ENCODE results near the gene RPL10. TPM values are rescaled to one million over a fixed set of nuclear protein-coding genes. Genes with fewer than 3 reads are reported as not detected.
A peak's percentile ranks its signal among the peaks of the same experiment; 100 is the strongest.

Gene RPL10
- total RNA-seq, 2 donors from 2014 or later, result 2,142 to 2,551 TPM

GRCh38 chrX:154401045-154401799 lies 3.0 kb downstream of the RPL10 start:
- H3K4me3 Mint-ChIP-seq, result peak overlapping the region; percentile 91
- H3K4me1 Mint-ChIP-seq, result peaks cover 5% of the 10 kb centered on the region
- no peaks in the 10 kb centered on the region for H3K4me1 ChIP-seq (ENCODE audit: control insufficient read depth, insufficient read depth, low read length)
- H3K4me3 ChIP-seq (ENCODE audit: low read length), result no peak overlapping the region
- no peaks in the 10 kb centered on the region for H3K27me3 Mint-ChIP-seq (ENCODE audit: insufficient read depth)
- H3K36me3 Mint-ChIP-seq (ENCODE audit: low read depth), result peaks cover 24% of the 10 kb centered on the region
- WGBS, 2 experiments (ENCODE audit: insufficient coverage in 1 of 2, insufficient read length in 1 of 2), result 76% methylated on average over 6 of the region's 6 CpGs; no CpG with 5 or more reads in 1 of the 2 experiments
- H3K9ac ChIP-seq (ENCODE audit: extremely low read depth, low read length, poor library complexity, severe bottlenecking), result no peak overlapping the region
- H3K27me3 ChIP-seq (ENCODE audit: control insufficient read depth, insufficient read depth, low read length, poor library complexity, severe bottlenecking), result no peaks in the 10 kb centered on the region
- peak; percentile 81 for DNase-seq
- H3K36me3 ChIP-seq (ENCODE audit: control insufficient read depth, insufficient read depth, low read length), result peaks cover 22% of the 10 kb centered on the region
- H3K27ac ChIP-seq (ENCODE audit: low read depth, low read length), result no peak overlapping the region
- H3K9me3 ChIP-seq (ENCODE audit: control insufficient read depth, low read length), result no peaks in the 10 kb centered on the region
- H3K9me3 Mint-ChIP-seq, result peaks cover 76% of the 10 kb centered on the region
- peak overlapping the region; percentile 84 for H3K27ac Mint-ChIP-seq
- no peak for TF ChIP-seq CTCF (conservative IDR thresholded peaks at IDR 0.05)

GRCh38 chrX:154401918-154402621 lies 3.9 kb downstream of the RPL10 start:
- no peak overlapping the region for H3K9ac ChIP-seq (ENCODE audit: extremely low read depth, low read length, poor library complexity, severe bottlenecking)
- H3K4me3 Mint-ChIP-seq, result no peak overlapping the region
- H3K27me3 ChIP-seq (ENCODE audit: control insufficient read depth, insufficient read depth, low read length, poor library complexity, severe bottlenecking), result no peaks in the 10 kb centered on the region
- peaks cover 5% of the 10 kb centered on the region for H3K4me1 Mint-ChIP-seq
- peaks cover 22% of the 10 kb centered on the region for H3K36me3 ChIP-seq (ENCODE audit: control insufficient read depth, insufficient read depth, low read length)
- H3K27ac ChIP-seq (ENCODE audit: low read depth, low read length), result no peak overlapping the region
- peak overlapping the region; percentile 56 for H3K27ac Mint-ChIP-seq
- no peaks in the 10 kb centered on the region for H3K9me3 ChIP-seq (ENCODE audit: control insufficient read depth, low read length)
- no peaks in the 10 kb centered on the region for H3K27me3 Mint-ChIP-seq (ENCODE audit: insufficient read depth)
- no peaks in the 10 kb centered on the region for H3K4me1 ChIP-seq (ENCODE audit: control insufficient read depth, insufficient read depth, low read length)
- H3K9me3 Mint-ChIP-seq, result peaks cover 76% of the 10 kb centered on the region
- H3K36me3 Mint-ChIP-seq (ENCODE audit: low read depth), result peaks cover 24% of the 10 kb centered on the region
- peak; percentile 61 for DNase-seq
- TF ChIP-seq CTCF (conservative IDR thresholded peaks at IDR 0.05), result no peak
- 78 to 79% methylated on average over 3 to 6 of the region's 6 CpGs for WGBS, 2 experiments (ENCODE audit: insufficient coverage in 1 of 2, insufficient read length in 1 of 2)
- H3K4me3 ChIP-seq (ENCODE audit: low read length), result no peak overlapping the region

- Histone ChIP-seq H3K4me1 (ENCODE audit: control insufficient read depth, insufficient read depth, low read length) (no peaks in the 10 kb centered on the region), H3K27me3 (ENCODE audit: control insufficient read depth, insufficient read depth, low read length, poor library complexity, severe bottlenecking) (no peaks in the 10 kb centered on the region), H3K4me3 (ENCODE audit: low read length) (no peak overlapping the region), H3K36me3 (ENCODE audit: control insufficient read depth, insufficient read depth, low read length) (peaks cover 22% of the 10 kb centered on the region), H3K9me3 (ENCODE audit: control insufficient read depth, low read length) (no peaks in the 10 kb centered on the region), H3K27ac (ENCODE audit: low read depth, low read length) (no peak overlapping the region), H3K9ac (ENCODE audit: extremely low read depth, low read length, poor library complexity, severe bottlenecking) (no peak overlapping the region)
- Mint-ChIP-seq H3K9me3 (peaks cover 74% of the 10 kb centered on the region), H3K4me1 (peaks cover 5% of the 10 kb centered on the region), H3K27me3 (ENCODE audit: insufficient read depth) (no peaks in the 10 kb centered on the region), H3K36me3 (ENCODE audit: low read depth) (peaks cover 24% of the 10 kb centered on the region), H3K4me3 (no peak overlapping the region), H3K27ac (peak overlapping the region; percentile 56)
- peak; percentile 53 for DNase-seq
- 90% methylated on average over 17 of the region's 19 CpGs; no CpG with 5 or more reads in 1 of the 2 experiments for WGBS, 2 experiments (ENCODE audit: insufficient coverage in 1 of 2, insufficient read length in 1 of 2)
- no peak for TF ChIP-seq CTCF (conservative IDR thresholded peaks at IDR 0.05)
These were observed 4.5 kb downstream of the RPL10 start for GRCh38 chrX:154402622-154403127.
